ENCODE data around the gene NTRK3. TPM values are rescaled to one million over a fixed set of nuclear protein-coding genes. Genes with fewer than 3 reads are reported as not detected.

The NTRK3 gene
- total and polyA plus RNA-seq, 4 donors: 0.21 to 2.9 (median 0.32) TPM

- TF ChIP-seq, protein P1, sequence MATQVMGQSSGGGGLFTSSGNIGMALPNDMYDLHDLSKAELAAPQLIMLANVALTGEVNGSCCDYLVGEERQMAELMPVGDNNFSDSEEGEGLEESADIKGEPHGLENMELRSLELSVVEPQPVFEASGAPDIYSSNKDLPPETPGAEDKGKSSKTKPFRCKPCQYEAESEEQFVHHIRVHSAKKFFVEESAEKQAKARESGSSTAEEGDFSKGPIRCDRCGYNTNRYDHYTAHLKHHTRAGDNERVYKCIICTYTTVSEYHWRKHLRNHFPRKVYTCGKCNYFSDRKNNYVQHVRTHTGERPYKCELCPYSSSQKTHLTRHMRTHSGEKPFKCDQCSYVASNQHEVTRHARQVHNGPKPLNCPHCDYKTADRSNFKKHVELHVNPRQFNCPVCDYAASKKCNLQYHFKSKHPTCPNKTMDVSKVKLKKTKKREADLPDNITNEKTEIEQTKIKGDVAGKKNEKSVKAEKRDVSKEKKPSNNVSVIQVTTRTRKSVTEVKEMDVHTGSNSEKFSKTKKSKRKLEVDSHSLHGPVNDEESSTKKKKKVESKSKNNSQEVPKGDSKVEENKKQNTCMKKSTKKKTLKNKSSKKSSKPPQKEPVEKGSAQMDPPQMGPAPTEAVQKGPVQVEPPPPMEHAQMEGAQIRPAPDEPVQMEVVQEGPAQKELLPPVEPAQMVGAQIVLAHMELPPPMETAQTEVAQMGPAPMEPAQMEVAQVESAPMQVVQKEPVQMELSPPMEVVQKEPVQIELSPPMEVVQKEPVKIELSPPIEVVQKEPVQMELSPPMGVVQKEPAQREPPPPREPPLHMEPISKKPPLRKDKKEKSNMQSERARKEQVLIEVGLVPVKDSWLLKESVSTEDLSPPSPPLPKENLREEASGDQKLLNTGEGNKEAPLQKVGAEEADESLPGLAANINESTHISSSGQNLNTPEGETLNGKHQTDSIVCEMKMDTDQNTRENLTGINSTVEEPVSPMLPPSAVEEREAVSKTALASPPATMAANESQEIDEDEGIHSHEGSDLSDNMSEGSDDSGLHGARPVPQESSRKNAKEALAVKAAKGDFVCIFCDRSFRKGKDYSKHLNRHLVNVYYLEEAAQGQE (IDR thresholded peaks at IDR 0.05): no peak
- no peak for TF ChIP-seq RAD21 (IDR thresholded peaks at IDR 0.05)
- no peak for TF ChIP-seq EGR1 (IDR thresholded peaks at IDR 0.05; ENCODE audit: low read depth in 2 of 2)
- TF ChIP-seq HNF4G (IDR thresholded peaks at IDR 0.05): no peak
- TF ChIP-seq HNF4A (conservative IDR thresholded peaks at IDR 0.05): no peak
- TF ChIP-seq GABPA (IDR thresholded peaks at IDR 0.05 in 1 of 2, conservative IDR thresholded peaks at IDR 0.05 in 1 of 2): no peak
These were observed 46.9 kb upstream of the NTRK3 start (continued) for GRCh38 chr15:88303395-88303794.

DNA sequence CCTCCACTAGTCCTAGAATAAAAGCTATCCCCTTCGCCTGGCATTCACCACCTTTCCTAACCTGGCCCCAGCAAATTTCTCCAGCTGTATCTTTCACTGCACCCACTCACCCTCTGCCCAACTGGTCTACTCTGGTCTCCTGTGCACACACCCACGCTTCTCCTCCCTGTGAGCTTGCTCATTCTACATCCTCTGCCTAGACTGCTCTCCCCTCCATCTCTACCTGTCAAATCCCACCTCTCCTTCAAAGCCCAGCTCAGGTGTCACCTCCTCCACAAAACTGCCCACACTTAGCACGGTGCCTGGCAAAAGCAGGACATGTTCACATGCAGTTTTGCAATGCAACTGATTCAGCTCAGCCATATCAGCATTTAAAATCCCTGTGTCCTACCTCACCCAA lies 45.8 kb upstream of the NTRK3 start:
- no peaks in the 10 kb centered on the region for H3K36me3 ChIP-seq (ENCODE audit: control insufficient read depth in 4 of 4, insufficient read depth in 3 of 4, low read depth in 1 of 4, low read length in 3 of 4)
- H3K9me3 ChIP-seq (ENCODE audit: control insufficient read depth in 4 of 4, low read length in 3 of 4): no peaks in the 10 kb centered on the region
- H3K27ac ChIP-seq (ENCODE audit: low read depth in 1 of 2, low read length in 2 of 2): no peak overlapping the region
- peaks cover 0 to 12% (median 1%) of the 10 kb centered on the region in 4 donors for H3K27me3 ChIP-seq (ENCODE audit: control insufficient read depth in 4 of 4, insufficient read depth in 4 of 4, low read length in 3 of 4)
- no peak for DNase-seq (ENCODE audit: low spot score)
- no peak overlapping the region for H3K9ac ChIP-seq (ENCODE audit: low read depth in 1 of 2, low read length in 2 of 2)
- no peak overlapping the region for H3K4me3 ChIP-seq (ENCODE audit: low read depth in 1 of 3, low read length in 3 of 3)
- TF ChIP-seq, protein P1 (IDR thresholded peaks at IDR 0.05): no peak
- TF ChIP-seq NR2F2 (IDR thresholded peaks at IDR 0.05): no peak
- TF ChIP-seq HNF4G (IDR thresholded peaks at IDR 0.05): no peak
- TF ChIP-seq RAD21 (IDR thresholded peaks at IDR 0.05): no peak
- no peak for TF ChIP-seq ZBTB33 (IDR thresholded peaks at IDR 0.05)
- TF ChIP-seq SP1 (IDR thresholded peaks at IDR 0.05): no peak
- TF ChIP-seq HNF4A (conservative IDR thresholded peaks at IDR 0.05): no peak
- TF ChIP-seq EGR1 (IDR thresholded peaks at IDR 0.05; ENCODE audit: low read depth in 2 of 2): no peak
- TF ChIP-seq YY1 (IDR thresholded peaks at IDR 0.05): no peak
- no peak for TF ChIP-seq JUND (IDR thresholded peaks at IDR 0.05)
- no peak for TF ChIP-seq MAX (IDR thresholded peaks at IDR 0.05)
- 66% methylated on average over 3 of the region's 3 CpGs for WGBS
- H3K4me1 ChIP-seq (ENCODE audit: control insufficient read depth in 4 of 4, insufficient read depth in 4 of 4, low read length in 3 of 4): no peaks in the 10 kb centered on the region
